Measurements from ENCODE around the gene SAMMSON.

The SAMMSON gene

DNA sequence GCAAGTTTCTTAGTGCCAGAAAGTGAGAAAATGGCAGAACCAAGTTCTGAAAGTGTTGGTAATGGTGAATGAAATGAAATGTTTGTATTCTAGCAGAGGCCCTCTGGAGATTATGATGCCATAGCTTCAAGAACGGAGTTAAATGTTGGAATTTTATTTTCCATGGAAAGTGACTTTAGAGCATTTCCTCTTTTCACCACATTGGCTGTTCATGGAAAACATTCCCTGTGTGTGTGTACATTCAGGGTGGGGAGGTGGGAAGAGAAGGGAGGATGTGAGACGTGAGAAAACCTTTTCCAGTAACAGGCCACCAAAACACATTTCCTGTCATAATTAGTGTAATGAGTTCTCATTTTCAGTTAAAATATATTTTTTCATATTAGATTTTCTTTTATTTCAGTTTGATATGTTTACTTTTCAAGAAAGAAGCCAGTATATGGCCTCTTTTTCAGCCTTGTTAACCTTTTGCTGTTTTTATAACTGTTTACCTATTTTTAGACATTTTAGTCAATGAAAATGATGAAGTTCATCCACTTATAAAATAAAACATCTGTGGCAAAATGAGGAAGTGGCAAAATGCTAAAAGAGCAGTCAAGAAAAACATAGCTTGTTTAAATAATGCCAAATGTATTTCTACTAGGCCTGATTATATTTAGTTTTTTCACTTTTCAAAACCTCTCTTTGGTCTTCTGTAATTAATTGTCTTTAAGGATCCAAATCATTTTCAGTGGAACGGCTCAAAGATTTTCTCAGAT is 21.6 kb downstream of the SAMMSON start:
- no peak for DNase-seq

- no peak for DNase-seq
Observed at GRCh38 chr3:70028361-70028760, 28.8 kb downstream of the SAMMSON start.

DNA sequence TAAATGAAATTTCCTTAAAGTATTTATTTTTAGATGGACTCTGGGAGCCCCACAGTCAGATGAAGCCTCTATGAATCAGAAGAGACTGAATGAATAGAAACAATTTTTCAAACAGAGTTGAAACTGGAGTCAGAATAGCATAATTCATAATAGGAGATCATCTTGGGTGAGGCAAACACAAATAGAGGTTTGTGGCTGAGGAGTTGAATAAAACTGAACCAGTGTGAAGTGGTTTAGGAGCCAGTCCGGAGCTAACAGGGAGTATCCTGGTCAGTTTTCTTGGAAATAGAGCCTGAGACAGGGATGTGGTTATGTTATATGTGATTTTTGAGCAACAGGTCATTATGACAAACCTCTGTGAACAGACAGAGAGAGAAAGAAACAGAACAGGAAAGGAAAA is 39.2 kb downstream of the SAMMSON start:
- no peak for DNase-seq

- no peak for DNase-seq
Observed at GRCh38 chr3:70040386-70040785, 40.9 kb downstream of the SAMMSON start.

DNA sequence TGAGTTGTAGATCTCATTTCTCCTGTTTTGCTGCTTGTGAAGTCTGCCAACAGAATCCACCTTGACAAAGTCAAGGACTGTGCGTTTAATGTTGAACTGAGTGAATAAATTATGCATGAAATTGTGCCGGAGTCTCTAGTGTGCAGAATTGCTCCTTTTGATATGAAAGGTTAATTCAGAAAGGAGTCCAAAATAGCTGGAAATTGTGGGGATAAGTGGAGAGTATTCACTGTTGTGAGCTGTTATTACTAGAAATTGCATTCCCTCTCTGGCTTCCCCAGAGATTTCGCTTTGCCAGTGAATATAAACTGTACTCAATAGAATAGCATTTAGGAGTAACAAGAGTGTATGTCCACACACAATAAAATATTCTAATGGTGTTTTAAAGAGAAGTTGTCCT is 43.1 kb downstream of the SAMMSON start:
- DNase-seq = no peak

DNA sequence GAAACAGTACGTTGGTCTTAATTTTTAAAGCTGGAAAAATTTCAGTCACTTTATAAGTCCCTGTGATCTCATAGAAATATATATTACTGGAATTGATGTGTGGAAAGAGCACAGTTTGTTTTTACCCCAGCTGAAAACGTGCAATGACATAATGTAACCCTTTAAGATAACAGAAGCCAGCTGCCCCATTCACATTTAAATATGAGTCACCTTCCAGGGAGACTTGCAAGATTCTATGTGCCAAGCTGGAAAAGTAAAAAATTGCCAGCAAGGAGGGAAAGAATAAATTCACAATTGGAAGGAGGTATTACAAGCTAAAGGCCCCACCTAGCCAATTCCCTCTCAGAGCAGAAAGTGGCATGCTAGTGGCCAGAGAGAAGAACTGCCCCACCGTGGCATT is 50.2 kb downstream of the SAMMSON start:
- no peak for DNase-seq

DNA sequence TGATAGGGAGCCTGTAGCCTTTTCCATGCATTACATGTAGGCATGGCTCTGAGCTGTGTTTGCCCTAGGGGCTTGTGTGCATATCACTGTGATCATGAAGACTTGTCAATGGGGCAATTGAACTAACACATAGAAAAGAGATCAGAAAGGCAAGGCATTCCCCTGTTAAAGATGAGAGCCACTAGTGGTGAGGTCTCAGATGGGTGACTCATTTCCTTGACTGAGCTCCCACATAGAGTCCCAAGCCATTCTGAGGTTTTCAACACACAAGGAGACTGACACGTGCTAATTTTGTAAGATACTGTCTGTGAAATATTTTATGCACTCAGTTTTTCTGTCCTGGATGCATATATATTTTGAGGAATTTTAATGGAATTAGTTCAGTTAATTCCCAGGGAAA is 53.8 kb downstream of the SAMMSON start:
- no peak for DNase-seq

GRCh38 chr3:70056081-70056480 is 56.5 kb downstream of the SAMMSON start:
- no peak for DNase-seq

GRCh38 chr3:70057426-70057825 is 57.9 kb downstream of the SAMMSON start:
- no peak for DNase-seq

- no peak for DNase-seq
Observed at GRCh38 chr3:70061096-70061495, 61.6 kb downstream of the SAMMSON start.

- DNase-seq = no peak
Observed at GRCh38 chr3:70064194-70064779, 64.8 kb downstream of the SAMMSON start.

DNA sequence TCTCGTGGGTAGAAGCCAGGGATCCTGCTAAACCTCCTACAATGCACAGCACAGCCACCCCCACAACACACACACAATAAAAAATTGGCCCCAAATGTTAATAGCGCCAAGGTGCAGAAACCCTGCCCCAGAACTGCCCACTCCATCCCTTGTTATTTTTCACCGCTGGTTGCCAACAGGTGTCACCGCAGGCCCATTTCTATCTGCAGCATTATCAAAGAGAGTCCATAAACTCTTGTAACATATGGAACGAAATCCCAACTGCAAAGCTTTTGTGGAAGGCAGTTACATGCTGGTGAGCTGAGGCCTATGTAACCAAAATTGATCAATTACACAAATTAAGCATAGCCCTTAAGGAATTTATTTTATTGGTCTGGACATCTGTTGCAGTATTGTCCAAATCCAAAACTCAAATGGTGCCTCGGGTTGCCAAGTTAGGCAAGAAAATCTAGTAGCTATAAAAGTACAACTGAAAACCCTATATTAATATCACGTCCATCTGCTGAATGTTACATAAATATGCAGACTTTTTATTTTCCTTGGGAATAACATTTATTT is 66.2 kb downstream of the SAMMSON start:
- DNase-seq = no peak

GRCh38 chr3:70067860-70068521 is 68.5 kb downstream of the SAMMSON start:
- no peak for DNase-seq

GRCh38 chr3:70069557-70069956 is 70.0 kb downstream of the SAMMSON start:
- DNase-seq = no peak

GRCh38 chr3:70071138-70071537 is 71.6 kb downstream of the SAMMSON start:
- DNase-seq = no peak

DNA sequence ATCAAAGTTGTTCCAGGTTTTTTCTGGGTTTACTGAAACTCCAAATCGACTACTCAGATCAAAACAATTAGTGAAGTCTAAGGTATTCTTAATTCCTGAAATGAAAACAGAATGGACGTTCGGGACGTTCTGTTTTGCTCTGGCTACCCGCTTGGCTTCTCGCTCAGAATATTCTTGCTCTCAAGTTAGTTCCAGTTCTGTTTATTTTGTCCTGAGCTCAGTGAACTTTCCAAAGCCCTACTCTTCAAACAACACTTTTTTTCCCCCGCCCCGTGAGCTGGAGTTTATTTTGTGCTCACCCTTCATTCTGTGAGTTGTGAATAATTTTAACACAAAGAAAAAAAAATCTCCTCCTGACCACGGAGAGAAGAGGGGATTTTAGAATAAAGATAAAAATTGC is 72.6 kb downstream of the SAMMSON start:
- no peak for DNase-seq

GRCh38 chr3:70072754-70073153 is 73.2 kb downstream of the SAMMSON start:
- no peak for DNase-seq

DNA sequence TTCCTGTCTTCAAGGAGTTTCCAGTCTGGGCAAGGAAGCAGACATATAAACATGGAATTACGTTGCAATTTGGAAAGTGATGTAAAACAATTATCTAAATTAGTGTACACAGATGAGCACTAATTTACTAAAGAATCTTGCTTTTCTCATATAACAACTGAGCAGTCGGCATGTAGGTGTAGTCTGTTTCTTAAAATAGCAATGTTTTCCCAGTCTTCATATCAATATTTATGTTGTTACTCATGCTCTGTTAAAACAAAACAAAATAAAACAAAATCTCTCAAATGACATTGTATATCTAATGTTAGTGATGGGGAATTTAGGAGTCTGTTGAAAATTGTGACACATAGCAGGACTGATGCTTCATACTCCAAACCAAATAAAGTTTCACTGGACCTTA is 75.6 kb downstream of the SAMMSON start:
- no peak for DNase-seq

- DNase-seq = no peak
Observed at GRCh38 chr3:70076396-70076795, 76.9 kb downstream of the SAMMSON start.

- DNase-seq = no peak
Observed at GRCh38 chr3:70078778-70079177, 79.2 kb downstream of the SAMMSON start.

- no peak for DNase-seq
Observed at GRCh38 chr3:70085613-70086012, 86.1 kb downstream of the SAMMSON start.

GRCh38 chr3:70086336-70086735 is 86.8 kb downstream of the SAMMSON start:
- no peak for DNase-seq

DNA sequence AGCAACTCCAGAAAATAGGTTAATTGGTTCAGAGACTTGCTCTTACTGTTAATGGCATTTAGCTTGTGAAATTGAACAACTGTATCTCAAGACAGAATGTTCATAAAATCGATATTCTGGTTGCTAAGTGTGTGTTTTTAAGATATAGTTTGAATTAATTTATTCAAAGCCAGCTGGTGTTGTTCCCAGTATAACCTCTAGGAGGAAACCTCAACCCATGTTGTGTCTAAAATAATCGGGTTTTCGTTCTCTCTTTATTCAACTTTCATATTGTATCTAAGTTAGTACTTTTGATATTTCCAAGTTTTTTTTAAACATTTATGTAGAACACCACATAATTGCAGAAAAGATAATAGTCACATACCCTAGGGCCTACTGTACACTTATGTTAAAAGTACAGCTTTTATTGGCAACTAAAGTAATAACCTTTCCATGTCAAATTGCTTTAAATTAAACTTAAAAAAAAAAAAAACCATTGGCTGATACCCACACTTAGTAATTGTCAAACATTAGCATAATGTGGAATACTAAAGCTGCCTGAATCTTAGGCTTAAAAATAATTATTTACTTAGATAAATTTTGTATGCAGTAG is 90.9 kb downstream of the SAMMSON start:
- DNase-seq = no peak

- no peak for DNase-seq
Observed at GRCh38 chr3:70094197-70094596, 94.7 kb downstream of the SAMMSON start.

Measured in COR-L47 (cell line).